Smooth muscle cell (in vitro differentiated cells): ENCODE data around the gene ZNF81. TPM values are rescaled to one million over a fixed set of nuclear protein-coding genes. Genes with fewer than 3 reads are reported as not detected.
"Not testable (repeated sequence)": the region's sequence is repeated elsewhere in the genome, so short reads cannot be mapped to it uniquely, and the experiment has no call there.

Source experiments
- DNase-seq: peaks from one replicate; lab custom pipeline; 2025; ENCODE audit not compliant: unreplicated experiment; lab: John Stamatoyannopoulos, UW
- H2AFZ ChIP-seq: fragments of 200-600 bp; sonication (generic); 2 replicates; pipeline ENCODE4 v1.6.0; 2016; ENCODE audit warnings: antibody characterized with exemption, low read depth, mild to moderate bottlenecking
- H3F3A ChIP-seq: fragments of 200-600 bp; sonication (generic); 2 replicates; pipeline ENCODE4 v1.6.0; 2017; ENCODE audit warnings: antibody characterized with exemption, low read depth
- H3K27ac ChIP-seq: fragments of 200-600 bp; sonication (generic); 2 replicates; pipeline ENCODE4 v1.5.1; 2016; ENCODE audit warnings: low read depth, mild to moderate bottlenecking
- H3K27me3 ChIP-seq: fragments of 200-600 bp; sonication (generic); 2 replicates; pipeline ENCODE4 v1.6.1; 2016; ENCODE audit warnings: low read depth, mild to moderate bottlenecking
- H3K36me3 ChIP-seq: fragments of 200-600 bp; sonication (generic); 2 replicates; pipeline ENCODE4 v1.5.1; 2016; ENCODE audit warnings: low read depth
- H3K4me1 ChIP-seq: fragments of 200-600 bp; sonication (generic); 2 replicates; pipeline ENCODE4 v1.5.1; 2016; ENCODE audit warnings: low read depth
- H3K4me2 ChIP-seq: fragments of 200-600 bp; sonication (generic); 2 replicates; pipeline ENCODE4 v1.6.0; 2016; ENCODE audit warnings: mild to moderate bottlenecking
- H3K4me3 ChIP-seq: fragments of 200-600 bp; sonication (generic); 2 replicates; pipeline ENCODE4 v1.5.1; 2016; ENCODE audit warnings: mild to moderate bottlenecking
- H3K79me2 ChIP-seq: fragments of 200-600 bp; sonication (generic); 2 replicates; pipeline ENCODE4 v1.6.0; 2016; ENCODE audit warnings: low read depth, mild to moderate bottlenecking
- H3K9ac ChIP-seq: fragments of 200-600 bp; sonication (generic); 2 replicates; pipeline ENCODE4 v1.6.0; 2016; ENCODE audit warnings: low read depth
- H3K9me3 ChIP-seq: fragments of 200-600 bp; sonication (generic); replicated peaks from 2 replicates; pipeline ENCODE4 v1.5.1; 2016; ENCODE audit warnings: low read depth
- H4K20me1 ChIP-seq: fragments of 200-600 bp; sonication (generic); 2 replicates; pipeline ENCODE4 v1.6.0; 2016; ENCODE audit warnings: low read depth
- WGBS: methylation state at CpG from one replicate; pipeline ENCODE4 v1.1.7; 2016; ENCODE audit warnings: low lambda C conversion rate; 5-methylcytosine and 5-hydroxymethylcytosine counted together
- polyA plus RNA-seq: library from polyadenylated mRNA; unstranded; fragments of >200 nt; fragmentation: Nextera tagmentation; extraction: Ambion mirVana; gene quantifications from 2 replicates; pipeline ENCODE4 v1.2.1, GENCODE V29; 2016
- total RNA-seq: library from RNA; depleted of rRNA; stranded (reverse); fragments of >200 nt; gene quantifications from 2 replicates; pipeline ENCODE4 v1.2.3, GENCODE V29; 2014
- TF ChIP-seq, protein P1 (sequence below): fragments of 200-600 bp; sonication (generic); IDR thresholded peaks from 2 replicates; pipeline ENCODE4 v1.5.1; 2017; ENCODE audit warnings: borderline replicate concordance, mild to moderate bottlenecking, antibody characterized with exemption; ENCODE audit not compliant: insufficient read depth, poor library complexity, severe bottlenecking

The ZNF81 gene
- total and polyA plus RNA-seq, 2 experiments from 2014 or later = 4.6 to 4.8 TPM

DNA sequence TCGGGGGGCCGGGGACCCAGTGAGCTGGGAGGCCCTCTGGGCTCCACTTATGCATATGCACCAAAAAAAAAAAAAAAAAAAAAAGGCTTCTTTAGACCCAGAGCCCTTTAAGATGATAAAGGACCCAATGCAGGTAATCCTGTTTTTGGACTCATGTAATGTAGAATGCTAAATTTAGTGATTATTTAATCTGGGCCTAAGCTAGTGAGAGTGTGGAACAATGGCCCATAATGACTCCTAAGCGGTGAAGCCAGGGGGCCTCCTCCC, 29.5 kb upstream of the ZNF81 start:
- 81% methylated on average over 3 of the region's 3 CpGs for WGBS
- H3F3A ChIP-seq, H3K4me2 ChIP-seq, H3K4me1 ChIP-seq, H3K9ac ChIP-seq, H3K79me2 ChIP-seq, H3K27me3 ChIP-seq, H4K20me1 ChIP-seq, H3K4me3 ChIP-seq, H2AFZ ChIP-seq, H3K27ac ChIP-seq, H3K36me3 ChIP-seq, DNase-seq, H3K9me3 ChIP-seq: not testable (repeated sequence)

DNA sequence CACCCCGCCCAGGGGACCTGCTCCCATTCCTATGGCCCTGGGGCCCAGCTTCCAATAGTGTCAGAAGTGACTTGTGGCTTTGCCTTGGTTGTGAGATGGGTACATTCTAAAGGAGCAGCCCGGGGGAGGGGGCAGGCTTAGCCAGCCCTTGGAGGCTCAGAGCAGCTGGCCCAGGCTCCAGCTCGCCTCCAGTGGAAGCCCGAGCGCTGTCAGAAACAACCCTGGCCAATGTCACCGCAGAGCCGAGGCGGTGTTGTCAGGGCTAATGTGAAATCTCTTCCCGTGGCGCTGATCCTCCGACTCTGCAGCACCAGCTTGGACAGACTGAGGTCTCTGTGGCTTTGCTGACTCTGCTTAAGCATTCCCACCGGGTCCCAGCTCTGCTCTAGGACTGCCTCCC, 29.2 kb upstream of the ZNF81 start:
- H3K27ac ChIP-seq = no peak overlapping the region
- H3K79me2 ChIP-seq = no peaks in the 10 kb centered on the region
- H3K9ac ChIP-seq = no peak overlapping the region
- no peak overlapping the region for H3K4me2 ChIP-seq
- no peak for DNase-seq
- no peaks in the 10 kb centered on the region for H4K20me1 ChIP-seq
- H3K4me1 ChIP-seq = no peaks in the 10 kb centered on the region
- WGBS = 46% methylated on average over 12 of the region's 12 CpGs
- H3K27me3 ChIP-seq = no peaks in the 10 kb centered on the region
- H3F3A ChIP-seq = no peaks in the 10 kb centered on the region
- H3K4me3 ChIP-seq = no peak overlapping the region
- no peaks in the 10 kb centered on the region for H3K36me3 ChIP-seq
- H2AFZ ChIP-seq = no peak overlapping the region
- H3K9me3 ChIP-seq = no peaks in the 10 kb centered on the region
- TF ChIP-seq, protein P1, sequence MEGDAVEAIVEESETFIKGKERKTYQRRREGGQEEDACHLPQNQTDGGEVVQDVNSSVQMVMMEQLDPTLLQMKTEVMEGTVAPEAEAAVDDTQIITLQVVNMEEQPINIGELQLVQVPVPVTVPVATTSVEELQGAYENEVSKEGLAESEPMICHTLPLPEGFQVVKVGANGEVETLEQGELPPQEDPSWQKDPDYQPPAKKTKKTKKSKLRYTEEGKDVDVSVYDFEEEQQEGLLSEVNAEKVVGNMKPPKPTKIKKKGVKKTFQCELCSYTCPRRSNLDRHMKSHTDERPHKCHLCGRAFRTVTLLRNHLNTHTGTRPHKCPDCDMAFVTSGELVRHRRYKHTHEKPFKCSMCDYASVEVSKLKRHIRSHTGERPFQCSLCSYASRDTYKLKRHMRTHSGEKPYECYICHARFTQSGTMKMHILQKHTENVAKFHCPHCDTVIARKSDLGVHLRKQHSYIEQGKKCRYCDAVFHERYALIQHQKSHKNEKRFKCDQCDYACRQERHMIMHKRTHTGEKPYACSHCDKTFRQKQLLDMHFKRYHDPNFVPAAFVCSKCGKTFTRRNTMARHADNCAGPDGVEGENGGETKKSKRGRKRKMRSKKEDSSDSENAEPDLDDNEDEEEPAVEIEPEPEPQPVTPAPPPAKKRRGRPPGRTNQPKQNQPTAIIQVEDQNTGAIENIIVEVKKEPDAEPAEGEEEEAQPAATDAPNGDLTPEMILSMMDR = no peak

DNA sequence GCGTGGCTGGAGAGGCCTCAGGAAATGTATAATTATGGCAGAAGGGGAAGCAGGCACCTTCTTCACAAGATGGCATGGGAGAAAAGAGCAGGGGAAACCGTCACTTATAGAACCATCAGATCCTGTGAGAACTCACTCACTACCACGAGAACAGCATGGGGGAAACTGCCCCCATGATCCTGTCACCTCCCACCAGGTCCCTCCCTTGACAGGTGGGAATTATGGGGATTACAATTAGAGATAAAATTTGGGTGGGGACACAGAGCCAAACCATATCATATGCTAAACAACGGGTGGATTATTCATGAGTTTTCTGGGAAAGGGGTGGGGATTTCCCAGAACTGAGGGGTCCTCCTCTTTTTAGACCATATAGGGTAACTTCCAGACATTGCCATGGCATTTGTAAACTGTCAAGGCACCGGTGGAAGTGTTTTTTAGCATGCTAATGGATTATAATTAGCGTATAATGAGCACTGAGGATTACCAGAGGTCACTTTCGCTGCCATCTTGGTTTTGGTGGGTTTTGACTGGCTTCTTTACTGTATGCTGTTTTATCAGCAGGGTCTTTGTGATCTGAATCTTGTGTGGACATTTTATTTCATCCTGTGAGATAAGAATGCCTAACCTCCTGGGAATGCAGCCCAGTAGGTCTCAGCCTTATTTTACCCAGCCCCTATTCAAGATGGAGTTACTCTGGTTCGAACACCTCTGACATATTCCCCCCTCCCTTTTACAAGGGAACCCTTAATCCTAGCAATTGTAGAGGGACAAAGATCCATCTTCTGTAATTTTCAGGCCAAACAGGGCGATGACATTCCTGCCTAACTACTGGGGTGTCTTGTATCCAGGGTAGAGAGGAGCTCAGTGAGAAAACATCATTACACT, 27.6 kb upstream of the ZNF81 start:
- 62% methylated on average over 9 of the region's 9 CpGs for WGBS

DNA sequence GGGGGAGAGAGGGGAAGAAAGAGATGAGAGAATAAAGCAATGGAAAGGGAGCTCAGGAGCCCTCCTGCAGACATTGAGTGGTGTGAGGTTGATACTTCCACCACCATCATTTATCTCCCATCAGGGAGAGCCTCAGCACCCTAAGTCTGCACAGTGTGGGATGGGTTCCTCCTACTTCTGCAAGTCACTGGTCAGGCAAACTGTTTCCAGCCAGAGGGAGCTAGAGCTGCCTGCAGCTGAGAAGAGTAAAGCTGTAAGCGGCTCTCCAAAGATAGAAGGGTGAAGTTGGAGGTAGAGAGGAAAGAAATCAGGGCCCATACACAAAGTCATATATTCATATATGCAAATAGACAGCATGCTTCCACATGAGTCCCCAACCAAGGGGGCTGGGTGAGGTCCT, 21.9 kb upstream of the ZNF81 start:
- no peaks in the 10 kb centered on the region for H4K20me1 ChIP-seq
- WGBS = 88% methylated on average over 1 of the region's 1 CpG

More for the DNA sequence above, 27.6 kb upstream of the ZNF81 start:
- TF ChIP-seq, protein P1 = no peak
- Histone ChIP-seq H3K4me2 (no peak overlapping the region), H3K9me3 (no peaks in the 10 kb centered on the region), H2AFZ (no peak overlapping the region), H3K27ac (no peak overlapping the region), H3K79me2 (no peaks in the 10 kb centered on the region), H3K9ac (no peak overlapping the region), H4K20me1 (no peaks in the 10 kb centered on the region), H3K36me3 (no peaks in the 10 kb centered on the region), H3K4me3 (no peak overlapping the region), H3F3A (no peaks in the 10 kb centered on the region), H3K27me3 (no peaks in the 10 kb centered on the region), H3K4me1 (no peaks in the 10 kb centered on the region)
- DNase-seq = no peak

More for the DNA sequence above, 21.9 kb upstream of the ZNF81 start:
- no peak overlapping the region for H3K27ac ChIP-seq
- no peaks in the 10 kb centered on the region for H3K4me1 ChIP-seq
- no peaks in the 10 kb centered on the region for H3K36me3 ChIP-seq
- TF ChIP-seq, protein P1 = no peak
- H3K27me3 ChIP-seq = no peaks in the 10 kb centered on the region
- no peak overlapping the region for H3K9ac ChIP-seq
- no peak overlapping the region for H3K4me2 ChIP-seq
- H3K9me3 ChIP-seq = no peaks in the 10 kb centered on the region
- H3K4me3 ChIP-seq = no peak overlapping the region
- H2AFZ ChIP-seq = no peak overlapping the region
- DNase-seq = no peak
- no peaks in the 10 kb centered on the region for H3F3A ChIP-seq
- no peaks in the 10 kb centered on the region for H3K79me2 ChIP-seq
